GM19463 (cell line): Measurements from ENCODE around the gene PEX11B.

Experiments
- ATAC-seq: cut with Tn5 transposase; IDR thresholded peaks from one replicate; pipeline ENCODE4 v1.9.1; 2021; ENCODE audit warnings: mild to moderate bottlenecking, moderate library complexity; ENCODE audit not compliant: unreplicated experiment

PEX11B gene

DNA sequence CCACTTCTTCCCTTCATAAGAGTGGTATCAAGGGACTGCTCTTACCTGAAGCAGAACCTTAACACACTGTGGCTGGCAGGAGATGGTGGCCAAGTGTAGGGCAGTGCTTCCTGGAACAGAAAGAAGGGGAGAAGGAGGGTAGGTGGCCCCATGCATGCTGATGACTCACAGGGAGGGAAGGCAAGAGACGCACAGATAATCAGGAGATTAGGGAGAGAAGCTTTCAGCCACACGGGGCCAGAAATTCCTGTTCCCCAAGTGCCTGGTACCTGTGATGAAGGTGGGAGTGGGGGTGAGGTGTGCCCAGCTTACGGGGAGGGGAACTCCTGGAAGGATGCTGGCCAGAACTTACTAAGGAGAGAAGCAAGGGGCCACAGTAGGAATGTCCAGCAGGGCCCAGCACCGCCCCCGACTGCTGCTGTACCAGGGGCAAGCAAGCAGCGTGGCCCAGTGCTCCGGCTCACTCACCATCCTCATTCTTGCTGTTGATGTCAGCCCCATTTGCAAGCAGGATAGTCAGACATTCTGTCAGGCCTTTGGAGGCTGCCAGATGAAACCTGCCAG is 40.5 kb downstream of the PEX11B start:
- ATAC-seq, result no peak

- no peak for ATAC-seq
Measured at GRCh38 chr1:145874646-145875045, 43.9 kb downstream of the PEX11B start.

DNA sequence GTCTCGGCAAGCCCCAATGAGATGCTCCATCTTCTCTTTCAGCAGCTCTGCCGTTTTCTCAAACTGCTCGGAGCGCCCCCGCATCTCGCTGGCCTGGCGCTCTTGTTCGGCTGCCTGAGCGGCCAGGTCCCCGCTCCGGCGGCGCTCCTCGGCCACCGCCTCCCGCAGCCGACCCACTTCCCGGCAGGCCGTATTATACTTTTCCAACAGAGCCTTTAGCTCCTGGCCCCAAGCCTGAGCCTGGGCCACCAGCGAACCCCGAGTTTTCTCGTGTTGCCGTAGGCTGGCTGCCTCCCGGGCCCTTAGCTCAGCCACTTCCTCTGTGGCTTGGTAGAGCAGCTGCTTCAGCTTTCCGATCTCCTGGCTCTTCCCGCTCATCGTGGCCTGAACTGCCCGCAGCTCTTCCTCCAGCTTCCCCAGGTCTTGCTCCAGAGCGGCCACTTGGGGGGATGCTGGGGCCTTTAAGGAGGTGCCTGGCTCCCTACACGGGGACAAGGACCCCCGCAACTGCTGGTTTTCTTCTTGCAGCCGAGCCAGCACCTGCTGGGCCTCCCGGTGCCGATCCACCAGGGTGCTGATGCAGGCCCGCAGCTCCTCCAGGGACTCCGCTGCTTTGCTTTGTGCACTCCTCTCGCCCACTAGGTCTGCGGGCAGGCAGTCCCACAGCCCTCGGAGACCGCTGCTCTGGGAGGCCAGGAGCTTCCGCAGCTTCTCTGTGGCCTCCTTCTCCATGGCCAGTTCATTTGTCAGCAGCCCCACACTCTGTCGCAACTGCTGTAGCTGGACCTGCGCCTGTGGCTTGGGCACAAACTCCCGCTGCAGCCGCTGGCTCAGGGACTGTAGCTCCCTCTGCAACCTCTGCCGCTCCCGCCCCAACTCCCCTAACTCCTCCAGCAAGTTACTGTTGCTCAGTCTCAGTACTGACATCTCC is 46.3 kb downstream of the PEX11B start:
- ATAC-seq, result no peak

GRCh38 chr1:145868232-145868631 is 50.3 kb downstream of the PEX11B start:
- ATAC-seq, result no peak

GRCh38 chr1:145863282-145864018 is 55.1 kb downstream of the PEX11B start:
- no peak for ATAC-seq
